Muscle of leg (tissue), 11 donors: ENCODE measurements around the gene THSD4. TPM values are rescaled to one million over a fixed set of nuclear protein-coding genes. Genes with fewer than 3 reads are reported as not detected.

Experiments used
- DNase-seq: peaks from one replicate; pipeline ENCODE4 v3.0.0; 2013
- H3K27ac ChIP-seq: one replicate; pipeline ENCODE4 v1.5.1; 2013; ENCODE audit warnings: mild to moderate bottlenecking, low read length, control low read depth
- H3K27me3 ChIP-seq: one replicate; pipeline ENCODE4 v1.6.1; 2013; ENCODE audit warnings: low read length; ENCODE audit not compliant: control insufficient read depth, insufficient read depth
- H3K36me3 ChIP-seq: one replicate; pipeline ENCODE4 v1.6.1; 2013; ENCODE audit warnings: low read length; ENCODE audit not compliant: control insufficient read depth, insufficient read depth
- H3K4me1 ChIP-seq: one replicate; pipeline ENCODE4 v1.6.1; 2013; ENCODE audit warnings: low read length; ENCODE audit not compliant: control insufficient read depth, insufficient read depth
- H3K4me3 ChIP-seq: one replicate; pipeline ENCODE4 v1.5.1; 2013; ENCODE audit warnings: low read length, control low read depth
- H3K9me3 ChIP-seq: replicated peaks from 2 replicates; pipeline ENCODE4 v1.6.1; 2013; ENCODE audit warnings: low read depth, low read length; ENCODE audit not compliant: control insufficient read depth
- WGBS: methylation state at CpG from one replicate; pipeline ENCODE4 v1.1.5; 2013; ENCODE audit warnings: missing lambda C conversion rate; ENCODE audit not compliant: insufficient coverage; 5-methylcytosine and 5-hydroxymethylcytosine counted together
- polyA plus RNA-seq, 8 donors: library from polyadenylated mRNA; unstranded; fragments of 120-200 nt; gene quantifications; one replicate each; pipeline versions ENCODE4 v1.2.1 to v1.2.3, GENCODE V29; 2013; ENCODE audit warnings: inconsistent platforms in 1 of 8, low replicate concordance in 1 of 8; ENCODE audit not compliant: insufficient read length in 8 of 8, insufficient read depth in 1 of 8
- total RNA-seq: library from RNA; stranded (reverse); fragments of 120-200 nt; gene quantifications from one replicate; pipeline ENCODE4 v1.2.4, GENCODE V29; 2013

Gene THSD4
- total and polyA plus RNA-seq, 9 donors: 17.6 to 33.8 (median 25.5) TPM

DNA sequence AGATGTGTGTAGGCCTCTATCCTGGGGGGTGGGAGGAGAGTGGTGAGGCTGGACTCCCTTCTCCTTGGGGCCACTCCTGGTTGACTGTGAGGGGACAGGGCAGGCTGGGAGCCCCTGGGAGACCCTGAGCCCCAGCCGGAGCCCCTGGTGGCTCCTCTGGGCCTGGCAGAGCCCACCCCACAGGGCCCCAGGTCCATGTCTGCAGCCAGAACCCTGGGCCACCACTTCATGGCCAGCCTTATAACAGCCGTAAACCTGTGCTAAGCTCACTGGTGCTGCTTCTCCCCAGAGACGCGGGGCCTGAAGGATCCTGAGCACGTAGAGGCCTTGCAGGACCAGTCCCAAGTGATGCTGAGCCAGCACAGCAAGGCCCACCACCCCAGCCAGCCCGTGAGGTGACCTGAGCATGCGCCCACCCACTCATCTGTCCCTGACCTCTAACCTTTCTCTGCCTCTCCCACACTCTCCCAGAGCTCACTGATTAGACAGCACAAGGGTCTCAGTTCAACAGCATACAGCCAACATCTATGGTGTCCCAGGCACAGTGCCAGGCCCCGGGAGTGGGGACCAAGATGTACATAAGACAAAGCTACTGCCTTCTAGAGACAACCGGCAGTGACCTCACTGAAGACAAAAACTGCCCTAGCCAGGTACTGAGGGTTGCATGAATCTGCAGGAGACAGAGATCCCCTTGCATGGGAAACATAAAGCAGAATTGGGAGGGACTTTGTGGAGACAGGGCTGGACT lies 698.6 kb downstream of the THSD4 start:
- peak overlapping the region; percentile 21 for H3K4me3 ChIP-seq

GRCh38 chr15:71815301-71815700 lies 700.0 kb downstream of the THSD4 start:
- peaks cover 46% of the 10 kb centered on the region for H3K4me1 ChIP-seq
- peaks cover 9% of the 10 kb centered on the region for H3K36me3 ChIP-seq
- no peaks in the 10 kb centered on the region for H3K27me3 ChIP-seq
- no peaks in the 10 kb centered on the region for H3K9me3 ChIP-seq
- 67% methylated on average over 1 of the region's 3 CpGs for WGBS
- H3K27ac ChIP-seq: no peak overlapping the region
- no peak for DNase-seq
- no peak overlapping the region for H3K4me3 ChIP-seq

More for the DNA sequence above, 698.6 kb downstream of the THSD4 start:
- H3K4me1 ChIP-seq: peaks cover 51% of the 10 kb centered on the region
- WGBS: 87% methylated on average over 8 of the region's 9 CpGs
- no peaks in the 10 kb centered on the region for H3K9me3 ChIP-seq
- peak overlapping the region; percentile 82 for H3K27ac ChIP-seq
- no peaks in the 10 kb centered on the region for H3K27me3 ChIP-seq
- no peak for DNase-seq
- peaks cover 3% of the 10 kb centered on the region for H3K36me3 ChIP-seq

- Histone ChIP-seq H3K9me3 (peaks cover 5% of the 10 kb centered on the region), H3K4me3 (no peak overlapping the region), H3K4me1 (peaks cover 30% of the 10 kb centered on the region), H3K36me3 (peaks cover 19% of the 10 kb centered on the region), H3K27ac (no peak overlapping the region), H3K27me3 (no peaks in the 10 kb centered on the region)
- no peak for DNase-seq
- 94% methylated on average over 11 of the region's 13 CpGs for WGBS
Measured at GRCh38 chr15:71817351-71817750, 702.1 kb downstream of the THSD4 start.

- Histone ChIP-seq H3K9me3 (peaks cover 11% of the 10 kb centered on the region), H3K4me3 (no peak overlapping the region), H3K27ac (no peak overlapping the region), H3K36me3 (peaks cover 33% of the 10 kb centered on the region), H3K4me1 (peaks cover 6% of the 10 kb centered on the region), H3K27me3 (no peaks in the 10 kb centered on the region)
- WGBS: no CpG with 5 or more reads among the region's 1 CpG
- DNase-seq: no peak
Measured at GRCh38 chr15:71820127-71820526, 704.9 kb downstream of the THSD4 start.

- Histone ChIP-seq H3K27me3 (no peaks in the 10 kb centered on the region), H3K4me3 (no peak overlapping the region), H3K36me3 (peaks cover 40% of the 10 kb centered on the region), H3K4me1 (peaks cover 5% of the 10 kb centered on the region), H3K27ac (no peak overlapping the region), H3K9me3 (peaks cover 11% of the 10 kb centered on the region)
- 70% methylated on average over 1 of the region's 5 CpGs for WGBS
- DNase-seq: no peak
Measured at GRCh38 chr15:71821547-71822129, 706.4 kb downstream of the THSD4 start.

DNA sequence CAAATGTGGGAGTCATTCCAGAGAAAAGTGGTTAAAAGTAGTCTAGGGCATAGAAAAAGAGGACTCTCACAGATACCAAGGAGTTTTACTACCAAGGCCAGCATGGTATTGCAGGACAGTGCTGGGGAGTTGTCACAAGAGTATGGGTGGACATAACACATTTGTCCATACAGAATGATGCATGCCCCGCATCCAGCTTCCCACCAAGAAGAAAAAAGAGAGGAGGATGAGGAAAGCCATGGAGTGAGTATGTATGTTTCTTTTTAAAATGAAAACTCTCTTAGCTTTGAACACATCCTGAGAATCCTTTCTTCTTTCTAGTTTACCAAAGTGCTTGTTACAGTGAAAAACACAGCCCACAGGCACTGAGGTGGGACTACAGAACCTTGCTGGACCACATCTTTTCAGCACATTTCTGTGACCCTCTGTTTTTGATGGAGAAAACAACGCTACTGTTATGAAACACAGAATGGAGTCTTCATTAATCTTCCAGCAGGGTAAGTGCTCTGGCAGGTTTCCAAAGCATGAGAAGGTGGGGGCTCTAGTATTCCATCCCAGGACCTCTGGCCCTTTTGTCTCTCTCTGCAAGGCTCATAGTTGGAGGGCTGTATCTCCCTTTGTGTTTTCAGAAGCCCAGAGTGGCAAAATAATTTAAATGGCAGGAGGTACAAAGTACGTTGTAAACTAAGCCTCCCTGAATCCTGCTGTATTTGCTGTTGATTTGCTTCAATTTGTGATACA lies 707.8 kb downstream of the THSD4 start:
- WGBS: no CpG with 5 or more reads among the region's 3 CpGs
- Histone ChIP-seq H3K9me3 (peaks cover 11% of the 10 kb centered on the region), H3K4me3 (no peak overlapping the region), H3K36me3 (peaks cover 51% of the 10 kb centered on the region), H3K27me3 (no peaks in the 10 kb centered on the region), H3K4me1 (peaks cover 5% of the 10 kb centered on the region), H3K27ac (no peak overlapping the region)
- DNase-seq: no peak

- H3K27ac ChIP-seq: no peak overlapping the region
- peaks cover 11% of the 10 kb centered on the region for H3K9me3 ChIP-seq
- no peaks in the 10 kb centered on the region for H3K27me3 ChIP-seq
- 39% methylated on average over 2 of the region's 3 CpGs for WGBS
- H3K36me3 ChIP-seq: peaks cover 50% of the 10 kb centered on the region
- H3K4me3 ChIP-seq: no peak overlapping the region
- H3K4me1 ChIP-seq: peaks cover 5% of the 10 kb centered on the region
- DNase-seq: no peak
Measured at GRCh38 chr15:71823801-71824200, 708.5 kb downstream of the THSD4 start.

GRCh38 chr15:71825021-71825730 lies 709.9 kb downstream of the THSD4 start:
- Histone ChIP-seq H3K9me3 (peaks cover 11% of the 10 kb centered on the region), H3K4me3 (no peak overlapping the region), H3K36me3 (peaks cover 57% of the 10 kb centered on the region), H3K27ac (no peak overlapping the region), H3K4me1 (peaks cover 5% of the 10 kb centered on the region), H3K27me3 (no peaks in the 10 kb centered on the region)
- WGBS: no CpG with 5 or more reads among the region's 4 CpGs
- no peak for DNase-seq

DNA sequence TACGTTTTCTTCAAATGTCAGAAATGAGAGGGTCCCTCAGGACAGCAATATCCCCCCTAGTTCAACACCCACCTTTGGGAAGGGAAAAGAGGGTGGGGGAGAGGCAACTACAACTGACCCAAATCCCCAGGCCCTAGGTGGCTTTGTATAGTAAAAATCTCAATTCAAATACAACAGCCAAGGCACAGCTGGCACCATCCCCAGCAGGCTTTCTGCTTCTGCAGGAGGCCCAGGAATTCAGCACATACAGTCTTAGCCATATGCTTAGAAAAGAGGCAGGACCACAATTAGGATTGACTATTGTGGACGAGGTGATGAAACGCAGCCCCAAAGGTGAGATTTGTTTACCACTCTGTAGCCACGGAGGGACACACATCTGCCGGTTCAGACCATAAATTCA lies 710.9 kb downstream of the THSD4 start:
- H3K9me3 ChIP-seq: peaks cover 11% of the 10 kb centered on the region
- H3K36me3 ChIP-seq: peaks cover 57% of the 10 kb centered on the region
- no peak overlapping the region for H3K27ac ChIP-seq
- no peak for DNase-seq
- H3K4me1 ChIP-seq: peaks cover 5% of the 10 kb centered on the region
- WGBS: 63% methylated on average over 4 of the region's 5 CpGs
- no peaks in the 10 kb centered on the region for H3K27me3 ChIP-seq
- no peak overlapping the region for H3K4me3 ChIP-seq

- no peak overlapping the region for H3K4me3 ChIP-seq
- no peaks in the 10 kb centered on the region for H3K27me3 ChIP-seq
- no peak for DNase-seq
- H3K36me3 ChIP-seq: peaks cover 33% of the 10 kb centered on the region
- peaks cover 3% of the 10 kb centered on the region for H3K4me1 ChIP-seq
- no CpG with 5 or more reads among the region's 2 CpGs for WGBS
- no peaks in the 10 kb centered on the region for H3K9me3 ChIP-seq
- H3K27ac ChIP-seq: no peak overlapping the region
Measured at GRCh38 chr15:71830981-71831380, 715.7 kb downstream of the THSD4 start.
